ENCODE results near the gene FARP1.

DNA sequence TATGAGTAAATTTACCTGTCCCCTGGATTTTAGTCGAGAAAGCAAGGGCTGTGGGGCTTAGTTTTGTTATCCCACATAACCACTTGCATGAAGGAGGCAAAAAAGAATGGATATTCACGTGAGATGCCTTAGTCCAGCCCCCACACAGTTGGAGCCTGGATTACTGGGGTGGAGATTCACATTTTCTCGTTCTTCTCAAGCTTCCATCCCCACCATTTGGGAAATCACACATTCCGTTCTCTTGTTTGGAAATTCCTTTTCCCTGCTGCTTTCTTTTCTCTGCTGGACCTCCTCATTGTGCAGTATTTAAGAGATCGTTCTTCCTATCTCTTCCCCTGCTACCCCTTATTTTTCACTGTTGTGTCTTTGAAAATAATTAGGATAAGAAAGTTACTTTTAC, 45.1 kb upstream of the FARP1 start:
- TF ChIP-seq CTCF (tag by site-specific recombination; IDR thresholded peaks at IDR 0.05) (no peak), WT1 (tag by site-specific recombination; IDR thresholded peaks at IDR 0.05) (no peak), PRDM10 (tag by site-specific recombination; IDR thresholded peaks at IDR 0.05) (no peak), ZNF510 (tag by site-specific recombination; IDR thresholded peaks at IDR 0.05; ENCODE audit: insufficient replicate concordance) (no peak), ZNF639 (tag by site-specific recombination; IDR thresholded peaks at IDR 0.05) (no peak), ZNF580 (tag by site-specific recombination; IDR thresholded peaks at IDR 0.05) (no peak), KLF16 (tag by site-specific recombination; IDR thresholded peaks at IDR 0.05) (no peak)
